Right lobe of liver (tissue), 4 donors: Measurements from ENCODE around the gene KRTAP9-7.
"Not testable (repeated sequence)": the region's sequence is repeated elsewhere in the genome, so short reads cannot be mapped to it uniquely, and the experiment has no call there.

Experiments
- CTCF ChIP-seq, 4 donors: fragments of 200-600 bp in 3 of 4; fragments of 450-650 bp in 1 of 4; IDR thresholded peaks; one replicate each; pipeline versions ENCODE4 v1.5.1 to v1.8.0; 2016 to 2022; ENCODE audit warnings: antibody characterized with exemption in 4 of 4, mild to moderate bottlenecking in 2 of 4
- POLR2A ChIP-seq: fragments of 450-650 bp; IDR thresholded peaks from one replicate; pipeline ENCODE4 v1.6.1; 2017; ENCODE audit warnings: antibody characterized with exemption, mild to moderate bottlenecking
- donor health status: DM: no; HTN: no; CAD: no.
- donor health status: DM: no; HTN: no; CAD: no.
- donor health status: DM: no; HTN: yes; CAD: no.

GRCh38 chr17:41232399-41233105, 42.9 kb upstream of the KRTAP9-7 start, which contains the start of gene KRTAP9-3:
- TF ChIP-seq CTCF (IDR thresholded peaks at IDR 0.05); POLR2A: not testable (repeated sequence)
